Measurements from ENCODE around the gene RIN2.
"Not testable (repeated sequence)": the region's sequence is repeated elsewhere in the genome, so short reads cannot be mapped to it uniquely, and the experiment has no call there.

The RIN2 gene

DNA sequence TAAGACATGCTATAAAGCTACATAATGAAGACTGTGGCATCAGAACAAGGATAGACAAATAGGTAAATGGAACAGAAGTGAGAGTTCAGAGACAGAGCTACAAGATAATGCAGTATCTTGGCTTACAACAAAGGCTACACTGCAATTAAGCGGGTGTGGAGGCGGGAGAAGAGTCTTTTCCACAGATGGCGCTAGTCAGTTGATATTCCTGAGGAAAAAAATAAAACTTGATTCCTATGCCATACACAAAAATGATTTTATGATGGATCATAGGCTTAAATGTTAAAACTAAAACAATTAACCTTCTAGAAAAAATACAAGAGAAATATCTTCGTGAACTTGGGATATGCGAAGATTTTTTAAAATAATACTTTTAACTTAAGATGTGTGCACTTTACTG is 31.0 kb downstream of the RIN2 start:
- no peak for DNase-seq (ENCODE audit: low read depth)

DNA sequence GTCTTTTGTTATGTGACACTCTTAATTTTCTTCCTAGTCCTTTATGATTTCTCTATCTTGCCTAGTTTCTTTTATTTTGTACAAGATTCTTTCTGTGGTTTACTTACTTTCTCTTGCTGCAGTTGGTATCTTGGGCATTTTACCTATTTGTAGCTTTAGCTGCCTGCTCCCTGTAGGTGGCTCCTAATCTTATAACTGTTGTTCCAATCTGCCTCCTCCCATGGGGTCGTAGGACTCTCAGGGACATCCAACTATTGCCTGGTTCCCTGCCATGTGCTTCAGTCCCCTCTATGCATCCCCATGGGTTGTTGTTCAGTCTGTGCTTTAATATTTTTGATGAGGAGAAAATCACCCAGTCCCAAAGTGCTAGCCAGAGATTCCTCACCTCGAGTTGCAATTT is 31.4 kb downstream of the RIN2 start:
- DNase-seq (ENCODE audit: low read depth) = no peak

DNA sequence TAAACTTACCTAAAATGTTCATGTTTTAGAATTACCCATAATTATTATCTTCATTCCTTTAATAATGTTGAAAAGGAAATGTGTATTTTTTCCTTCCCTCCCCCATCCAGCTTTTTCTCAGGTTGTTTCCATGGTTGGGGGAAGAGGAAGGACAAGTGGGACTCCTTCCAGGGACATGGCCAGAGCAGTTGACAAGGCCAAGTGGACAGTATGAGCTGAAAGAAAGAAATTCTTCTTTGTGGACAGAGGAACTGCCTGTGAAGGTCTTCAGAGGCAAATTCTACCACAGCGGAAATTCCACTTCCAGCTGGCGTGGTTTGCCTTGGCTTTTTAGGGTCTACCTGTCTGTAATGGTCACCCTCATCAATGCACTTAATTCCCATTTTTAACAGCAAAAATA is 33.8 kb downstream of the RIN2 start:
- no peak for DNase-seq (ENCODE audit: low read depth)

DNA sequence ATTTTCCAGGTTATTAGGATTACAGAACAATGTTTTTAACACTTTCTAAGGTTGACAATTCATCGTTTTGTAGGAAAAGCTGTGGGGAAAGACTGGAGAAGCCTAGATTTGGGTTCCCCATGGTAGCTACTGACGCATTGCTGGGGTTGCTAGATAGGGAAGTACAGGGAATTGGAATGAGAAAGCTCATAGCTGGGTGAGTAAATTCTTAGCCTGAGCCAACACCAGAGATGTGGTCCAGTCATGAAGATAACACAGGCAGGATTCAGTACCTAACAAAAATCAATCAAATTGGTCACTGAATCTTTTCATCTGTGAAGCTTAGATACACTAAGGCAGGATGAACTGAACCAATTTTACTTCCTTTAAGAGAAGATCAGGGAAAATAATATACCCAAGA is 35.7 kb downstream of the RIN2 start:
- no peak for DNase-seq (ENCODE audit: low read depth)

DNA sequence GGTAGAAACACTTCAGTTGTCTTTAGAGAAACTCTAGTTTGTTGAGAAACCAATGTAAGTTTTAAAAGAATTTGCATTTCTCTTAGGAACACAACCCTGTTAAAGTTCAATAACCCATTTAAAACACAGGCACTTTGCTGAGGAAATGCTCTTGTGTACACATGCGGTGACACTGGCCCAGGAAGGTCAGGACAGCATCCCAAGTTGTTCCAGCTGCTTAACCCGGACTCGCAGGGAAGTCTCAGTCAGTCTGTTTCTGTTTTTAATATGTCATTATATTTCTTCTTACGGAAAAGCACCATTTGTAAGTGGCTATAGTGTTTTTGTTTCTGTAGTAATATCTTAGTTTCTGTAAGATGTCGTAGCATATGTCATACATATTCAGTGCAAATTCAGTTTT is 36.9 kb downstream of the RIN2 start:
- DNase-seq (ENCODE audit: low read depth) = no peak

DNA sequence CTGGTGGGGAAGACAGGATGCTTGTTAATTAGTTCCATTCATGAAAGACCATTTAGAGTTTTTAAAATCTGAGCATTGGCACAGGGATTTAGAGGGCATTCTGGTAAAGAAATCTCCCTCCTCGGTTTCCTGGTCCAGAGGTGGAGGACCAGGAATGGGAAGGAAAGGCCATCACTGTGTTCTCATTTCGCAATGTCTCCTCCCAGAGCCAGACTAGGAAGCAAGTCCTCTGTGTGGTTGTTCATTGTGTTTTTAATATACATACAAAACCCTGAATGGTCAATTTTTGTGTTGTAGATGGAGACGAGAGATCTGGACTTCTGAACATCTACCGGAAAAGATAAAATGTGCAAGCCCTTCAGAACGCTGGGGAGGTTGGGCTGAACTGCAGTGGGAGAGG is 41.3 kb downstream of the RIN2 start:
- no peak for DNase-seq (ENCODE audit: low read depth)

DNA sequence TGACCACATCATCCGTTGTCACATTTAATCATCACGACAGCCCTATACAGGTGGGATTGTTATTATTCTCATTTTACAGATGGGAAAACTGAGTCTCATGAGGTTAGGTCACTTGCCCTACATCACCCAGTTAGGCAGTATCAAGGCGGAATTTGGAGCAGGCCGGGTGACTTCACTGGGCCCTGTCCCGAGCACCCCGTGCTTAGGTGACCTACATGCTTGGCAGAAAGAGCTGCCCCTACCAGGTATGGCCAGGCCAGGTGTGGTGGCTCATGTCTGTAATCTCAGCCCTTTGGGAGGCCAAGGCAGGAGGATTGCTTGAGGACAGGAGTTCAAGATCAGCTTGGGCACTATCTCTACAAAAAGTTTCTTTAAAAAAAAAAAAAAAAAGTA is 44.0 kb downstream of the RIN2 start:
- DNase-seq (ENCODE audit: low read depth) = no peak

DNA sequence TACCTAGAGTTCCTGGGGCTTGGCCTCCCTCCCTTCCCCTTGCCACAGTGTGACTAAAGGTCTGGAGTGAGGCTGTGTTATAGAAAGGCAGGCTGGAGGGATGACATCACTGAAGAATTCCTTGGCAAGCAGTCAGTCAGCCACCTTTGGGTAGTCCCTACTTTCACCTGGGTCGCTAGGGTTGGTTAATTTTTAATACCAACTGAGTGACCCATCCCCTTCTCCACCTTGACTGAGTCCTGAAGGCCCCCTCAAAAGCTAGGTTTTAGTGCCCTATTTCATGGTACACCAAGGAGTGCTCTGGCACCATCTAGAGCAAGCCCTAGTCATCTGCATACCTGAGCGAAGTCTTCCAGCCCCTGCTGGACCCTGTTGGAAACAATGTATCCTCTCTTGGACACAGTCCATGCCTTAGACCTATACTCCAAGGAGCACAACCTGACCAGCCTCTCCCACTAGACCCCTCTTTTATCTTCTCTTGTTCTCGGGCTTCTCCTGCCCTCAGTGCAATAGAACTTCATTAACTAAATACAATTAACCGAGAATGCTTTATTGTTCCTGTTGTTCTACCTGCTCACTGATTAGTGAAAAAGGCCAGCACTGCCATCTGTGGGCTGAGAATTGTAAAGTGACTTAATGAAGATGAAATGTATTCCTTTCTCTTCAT is 44.6 kb downstream of the RIN2 start:
- DNase-seq (ENCODE audit: low read depth) = no peak

DNA sequence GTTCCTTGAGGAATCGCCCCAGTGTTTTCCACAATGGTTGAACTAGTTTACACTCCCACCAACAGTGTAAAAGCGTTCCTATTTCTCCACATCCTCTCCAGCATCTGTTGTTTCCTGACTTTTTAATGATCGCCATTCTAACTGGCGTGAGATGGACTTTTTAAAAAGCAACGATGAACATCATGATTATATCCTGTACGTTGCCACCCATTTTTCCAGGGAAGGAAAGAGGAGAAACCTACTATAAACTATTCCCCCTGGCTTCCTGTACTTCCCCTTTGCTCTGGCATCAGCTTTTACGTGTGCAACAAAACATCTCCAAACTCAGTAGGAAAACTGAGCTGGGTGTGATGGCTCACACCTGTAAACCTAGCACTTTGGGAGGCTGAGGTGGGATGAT is 48.2 kb downstream of the RIN2 start:
- DNase-seq (ENCODE audit: low read depth) = not testable (repeated sequence)

DNA sequence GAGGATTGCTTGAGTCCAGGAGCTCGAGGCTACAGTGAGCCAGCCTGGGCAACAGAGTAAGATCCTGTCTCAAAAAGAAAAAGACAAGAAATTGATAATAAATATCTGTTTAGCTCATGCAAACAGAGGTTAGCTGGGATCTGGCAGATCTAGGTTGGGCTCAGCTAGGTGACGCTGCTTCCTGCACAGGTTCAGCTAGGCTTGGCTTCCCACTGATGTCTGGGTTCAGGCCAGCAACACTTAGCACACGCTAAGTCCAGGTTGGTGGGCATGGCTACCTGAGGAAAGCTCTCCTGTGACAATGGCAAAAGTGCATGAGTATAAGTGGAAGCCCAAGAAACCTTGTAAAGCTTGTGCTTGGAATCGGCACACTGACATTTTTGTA is 48.7 kb downstream of the RIN2 start:
- DNase-seq (ENCODE audit: low read depth) = no peak

DNA sequence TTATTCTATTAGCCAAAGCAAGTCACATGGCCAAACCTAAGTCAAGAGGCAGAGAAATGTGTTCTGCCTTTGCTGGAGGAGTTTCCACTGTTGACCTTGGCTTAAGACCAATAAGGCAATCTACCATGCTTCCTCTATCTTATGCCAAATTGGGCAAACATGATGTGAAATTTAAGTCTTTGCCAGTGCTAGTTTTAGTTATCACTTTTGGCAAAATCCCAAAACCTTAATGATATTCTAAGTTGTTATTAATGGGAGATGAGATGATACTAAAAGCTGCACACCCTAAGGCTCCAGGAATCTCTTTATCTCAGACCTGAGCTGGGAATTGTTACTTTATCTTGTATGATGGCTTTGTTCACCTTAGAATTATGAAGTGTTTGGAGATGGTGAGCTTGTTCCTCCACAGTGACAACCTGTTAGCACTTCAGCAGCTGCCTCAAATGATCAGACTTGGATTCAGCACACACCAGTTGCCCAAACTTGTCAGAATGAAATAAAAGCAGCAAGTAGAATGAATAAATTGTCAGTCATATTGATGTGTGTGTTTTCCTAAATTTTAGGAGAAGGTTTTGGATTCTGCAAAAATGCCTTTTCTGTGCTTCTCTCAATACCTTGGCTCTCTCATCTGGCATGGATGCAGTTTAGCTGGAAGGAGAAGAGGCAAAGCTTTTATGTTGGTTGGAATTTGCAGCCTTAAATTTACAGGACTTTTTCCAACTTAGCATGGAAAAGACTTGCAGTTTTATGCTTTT is 49.3 kb downstream of the RIN2 start:
- DNase-seq (ENCODE audit: low read depth) = no peak

All from non-pigmented ciliary epithelial cell (primary cell).